BJ (cell line): ENCODE results near the gene VTI1A. TPM values are rescaled to one million over a fixed set of nuclear protein-coding genes. Genes with fewer than 3 reads are reported as not detected.

ENCODE experiments used
- CTCF ChIA-PET: fragments of 350-600 bp; formaldehyde crosslinking; extraction: SDS; loops from one replicate; lab custom pipeline; 2021; ENCODE audit warnings: antibody characterized with exemption, inconsistent platforms; lab: Yijun Ruan, JAX
- POLR2A ChIA-PET: fragments of 300-600 bp; sonication (Branson Sonifier 250); formaldehyde crosslinking; extraction: SDS; loops from one replicate; lab custom pipeline; 2021; ENCODE audit warnings: antibody characterized with exemption; lab: Charles Lee
- DNase-seq: peaks from one replicate; pipeline ENCODE4 v3.0.0-alpha.2; 2011; ENCODE audit warnings: low read depth
- H3K27me3 ChIP-seq: 2 replicates; pipeline ENCODE4 v1.6.0; 2011; ENCODE audit warnings: low read length; ENCODE audit not compliant: control insufficient read depth, insufficient read depth
- H3K36me3 ChIP-seq: 2 replicates; pipeline ENCODE4 v1.5.1; 2011; ENCODE audit warnings: low read length; ENCODE audit not compliant: control insufficient read depth, insufficient read depth
- H3K4me3 ChIP-seq: 2 replicates; pipeline ENCODE4 v1.5.1; 2011; ENCODE audit warnings: low read depth, mild to moderate bottlenecking, control low read depth, low read length
- CTCF ChIP-seq: IDR thresholded peaks from 2 replicates; pipeline ENCODE4 v1.5.1; 2011; ENCODE audit warnings: low read depth, mild to moderate bottlenecking, control low read depth, inconsistent platforms, low read length, moderate library complexity; ENCODE audit not compliant: insufficient read depth
- polyA plus RNA-seq: library from polyadenylated mRNA; depleted of rRNA; stranded (reverse); fragments of >200 nt; gene quantifications from 2 replicates; pipeline ENCODE4 v1.2.3, GENCODE V29; 2011

Gene VTI1A
- polyA plus RNA-seq, 1 experiment = 13.4 TPM

- DNase-seq = no peak
Measured at GRCh38 chr10:112750427-112751167, 303.6 kb downstream of the VTI1A start.

GRCh38 chr10:112751651-112752050 lies 304.6 kb downstream of the VTI1A start:
- Histone ChIP-seq H3K27me3 (no peaks in the 10 kb centered on the region), H3K4me3 (no peak overlapping the region), H3K36me3 (no peaks in the 10 kb centered on the region)
- DNase-seq = no peak
- CTCF ChIA-PET = interaction anchor here (0.5 to 1.6 kb wide), 3 partner anchors 29 to 280 kb away, joined by 3 read pairs; no protein-coding TSS in a partner anchor
- no peak for TF ChIP-seq CTCF
- POLR2A ChIA-PET = interaction anchor here (0.8 kb wide), 1 partner anchor 24 kb away, joined by 4 read pairs; no protein-coding TSS in a partner anchor

More at GRCh38 chr10:112750427-112751167, 303.6 kb downstream of the VTI1A start:
- ChIA-PET CTCF (no interaction called here), POLR2A (no interaction called here)
- Histone ChIP-seq H3K27me3 (no peaks in the 10 kb centered on the region), H3K36me3 (no peaks in the 10 kb centered on the region), H3K4me3 (no peak overlapping the region)
- no peak for TF ChIP-seq CTCF

- DNase-seq = no peak
- no peak for TF ChIP-seq CTCF
- Histone ChIP-seq H3K4me3 (no peak overlapping the region), H3K36me3 (no peaks in the 10 kb centered on the region), H3K27me3 (no peaks in the 10 kb centered on the region)
- POLR2A ChIA-PET = interaction anchor here (0.6 to 0.8 kb wide), 2 partner anchors 23 to 130 kb away, joined by 4 to 8 read pairs; no protein-coding TSS in a partner anchor
- CTCF ChIA-PET = interaction anchor here (0.6 to 1.6 kb wide), 4 partner anchors 29 to 575 kb away, joined by 3 read pairs; no protein-coding TSS in a partner anchor
Measured at GRCh38 chr10:112752288-112752687, 305.3 kb downstream of the VTI1A start.

- Histone ChIP-seq H3K4me3 (no peak overlapping the region), H3K27me3 (no peaks in the 10 kb centered on the region), H3K36me3 (no peaks in the 10 kb centered on the region)
- ChIA-PET CTCF (interaction anchor here (1.0 to 1.5 kb wide), 2 partner anchors 22 to 112 kb away, joined by 3 to 5 read pairs; no protein-coding TSS in a partner anchor), POLR2A (no interaction called here)
- no peak for DNase-seq
- no peak for TF ChIP-seq CTCF
Measured at GRCh38 chr10:112753961-112754411, 307.0 kb downstream of the VTI1A start.

- no peaks in the 10 kb centered on the region for H3K36me3 ChIP-seq
- no peak for DNase-seq
- POLR2A ChIA-PET = no interaction called here
- H3K27me3 ChIP-seq = no peaks in the 10 kb centered on the region
- CTCF ChIA-PET = interaction anchor here (1.3 kb wide), 1 partner anchor 11 kb away, joined by 3 read pairs; no protein-coding TSS in a partner anchor
- H3K4me3 ChIP-seq = no peak overlapping the region
- TF ChIP-seq CTCF = no peak
Measured at GRCh38 chr10:112755446-112756234, 308.6 kb downstream of the VTI1A start.
